Measurements from ENCODE around the gene KBTBD4. TPM values are rescaled to one million over a fixed set of nuclear protein-coding genes. Genes with fewer than 3 reads are reported as not detected.
A peak's percentile ranks its signal among the peaks of the same experiment; 100 is the strongest.

Gene KBTBD4
- total and polyA plus RNA-seq, 11 donors, result 5.0 to 23.7 (median 15.0) TPM

DNA sequence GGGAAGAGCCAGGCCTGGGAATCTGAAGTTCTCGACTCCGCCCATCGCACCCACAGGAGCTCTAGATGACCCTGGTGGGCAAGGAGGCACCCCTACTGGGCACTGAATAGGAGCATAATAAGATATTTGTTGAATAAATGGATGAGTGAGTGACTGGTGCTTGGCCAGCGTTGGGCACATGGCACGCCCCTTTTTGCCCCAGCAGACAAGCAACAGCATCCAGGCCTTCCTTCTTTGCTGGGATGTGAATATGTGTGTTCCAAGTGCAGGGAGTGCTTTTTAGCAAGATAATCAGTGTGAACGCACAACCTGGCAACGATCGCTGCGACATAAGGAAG lies 25.4 kb downstream of the KBTBD4 start:
- DNase-seq, result no peak
- H3K36me3 ChIP-seq, result peaks cover 0 to 9% (median 0%) of the 10 kb centered on the region in 9 donors
- TF ChIP-seq POLR2A (IDR thresholded peaks at IDR 0.05), result peak in 1 of 2 donors; percentile 5
- TF ChIP-seq, protein P1, sequence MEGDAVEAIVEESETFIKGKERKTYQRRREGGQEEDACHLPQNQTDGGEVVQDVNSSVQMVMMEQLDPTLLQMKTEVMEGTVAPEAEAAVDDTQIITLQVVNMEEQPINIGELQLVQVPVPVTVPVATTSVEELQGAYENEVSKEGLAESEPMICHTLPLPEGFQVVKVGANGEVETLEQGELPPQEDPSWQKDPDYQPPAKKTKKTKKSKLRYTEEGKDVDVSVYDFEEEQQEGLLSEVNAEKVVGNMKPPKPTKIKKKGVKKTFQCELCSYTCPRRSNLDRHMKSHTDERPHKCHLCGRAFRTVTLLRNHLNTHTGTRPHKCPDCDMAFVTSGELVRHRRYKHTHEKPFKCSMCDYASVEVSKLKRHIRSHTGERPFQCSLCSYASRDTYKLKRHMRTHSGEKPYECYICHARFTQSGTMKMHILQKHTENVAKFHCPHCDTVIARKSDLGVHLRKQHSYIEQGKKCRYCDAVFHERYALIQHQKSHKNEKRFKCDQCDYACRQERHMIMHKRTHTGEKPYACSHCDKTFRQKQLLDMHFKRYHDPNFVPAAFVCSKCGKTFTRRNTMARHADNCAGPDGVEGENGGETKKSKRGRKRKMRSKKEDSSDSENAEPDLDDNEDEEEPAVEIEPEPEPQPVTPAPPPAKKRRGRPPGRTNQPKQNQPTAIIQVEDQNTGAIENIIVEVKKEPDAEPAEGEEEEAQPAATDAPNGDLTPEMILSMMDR (IDR thresholded peaks at IDR 0.05), result peak in 5 of 12 donors; percentile 9 to 44 (median 31)
- WGBS, 4 donors, result 9 to 14% (median 13%) methylated on average over 8 to 9 of the region's 9 CpGs
- intact Hi-C loops (cut with DNase I), result loop anchor here in 6 of 10 donors (2.0 to 10.0 kb wide), 9 partner anchors 25 to 127 kb away; partner anchors contain the start of genes KBTBD4 (in 1 of the 6), NDUFS3 (in 1 of the 6) and PSMC3 (in 1 of the 6)
- ATAC-seq, result no peak
- no peaks in the 10 kb centered on the region for H3K27me3 ChIP-seq
- peak overlapping the region; percentile 68 to 100 (median 90) for H3K4me3 ChIP-seq
- peak overlapping the region in 11 of 12 donors; percentile 84 to 96 (median 91) for H3K27ac ChIP-seq
- H3K9me3 ChIP-seq, result no peaks in the 10 kb centered on the region
- peaks cover 6 to 43% (median 24%) of the 10 kb centered on the region in 12 donors for H3K4me1 ChIP-seq

- Histone ChIP-seq H3K9me3 (no peaks in the 10 kb centered on the region), H3K4me3 (peak within 1 kb of the TSS; percentile 68 to 100 (median 90)), H3K27me3 (no peaks in the 10 kb centered on the region), H3K27ac (peak within 1 kb of the TSS; percentile 81 to 96 (median 91)), H3K36me3 (peaks cover 0 to 9% (median 0%) of the 10 kb centered on the region in 9 donors), H3K4me1 (peaks cover 6 to 49% (median 26%) of the 10 kb centered on the region in 12 donors)
- intact Hi-C loops (cut with DNase I), result loop anchor here in 6 of 10 donors (2.0 to 10.0 kb wide), 9 partner anchors 26 to 126 kb away; partner anchors contain the start of genes KBTBD4 (in 1 of the 6), NDUFS3 (in 1 of the 6) and PSMC3 (in 1 of the 6)
- peak; percentile 94 to 99 (median 98) for ATAC-seq
- peak; percentile 93 to 96 (median 94) for DNase-seq
- TF ChIP-seq, protein P1 (IDR thresholded peaks at IDR 0.05), result peak; percentile 81 to 98 (median 97)
- TF ChIP-seq POLR2A (IDR thresholded peaks at IDR 0.05), result peak in 1 of 2 donors; percentile 54
- WGBS, 4 donors, result 0 to 1% (median 1%) methylated on average over 43 to 89 of the region's 89 CpGs
Observed at GRCh38 chr11:47552566-47553405, 26.0 kb downstream of the KBTBD4 start, which contains the start of gene CELF1. Gene CELF1, minus strand, starts transcription at chr11:47553132. Its CDS starts 53,609 bp downstream, at chr11:47499523.

DNA sequence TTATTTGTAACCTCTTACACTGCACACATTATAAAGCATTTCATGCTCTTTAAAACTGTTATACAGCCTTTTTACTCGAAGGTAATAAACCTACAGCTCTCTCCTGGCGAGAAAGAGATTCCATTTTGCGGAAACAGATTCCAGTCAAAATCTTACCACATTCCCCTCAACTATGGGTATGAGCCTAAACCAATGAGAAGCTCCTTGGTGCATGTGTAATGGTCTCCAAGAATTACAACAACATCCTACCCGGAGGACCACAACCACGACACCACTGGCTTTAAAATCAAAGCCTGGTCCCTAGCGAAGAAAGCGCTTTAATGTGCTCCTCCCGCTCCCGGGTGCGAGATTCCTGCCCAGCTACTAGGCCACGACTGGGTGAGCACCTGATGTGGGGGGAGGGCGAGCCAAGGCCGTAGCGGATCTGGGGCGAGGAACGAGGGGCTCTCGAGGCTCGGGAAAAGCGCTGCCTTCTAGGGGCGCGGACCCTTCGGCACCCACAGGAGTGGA lies 26.7 kb downstream of the KBTBD4 start:
- TF ChIP-seq POLR2A (IDR thresholded peaks at IDR 0.05), result no peak
- TF ChIP-seq, protein P1 (IDR thresholded peaks at IDR 0.05), result no peak
- Histone ChIP-seq H3K27ac (peak overlapping the region; percentile 81 to 96 (median 91)), H3K4me1 (peaks cover 6 to 56% (median 29%) of the 10 kb centered on the region in 12 donors), H3K27me3 (no peaks in the 10 kb centered on the region), H3K36me3 (peaks cover 0 to 9% (median 0%) of the 10 kb centered on the region in 9 donors), H3K9me3 (no peaks in the 10 kb centered on the region), H3K4me3 (peak overlapping the region; percentile 68 to 100 (median 90))
- 3 to 5% (median 4%) methylated on average over 14 to 22 of the region's 22 CpGs for WGBS, 4 donors
- ATAC-seq (peak in 3 of 4 donors; percentile 8 to 20 (median 11)), DNase-seq (peak in 1 of 5 donors; percentile 19)
- intact Hi-C loops (cut with DNase I), result loop anchor here in 6 of 10 donors (2.0 to 10.0 kb wide), 9 partner anchors 27 to 125 kb away; partner anchors contain the start of genes KBTBD4 (in 1 of the 6), NDUFS3 (in 1 of the 6) and PSMC3 (in 1 of the 6)

All from heart left ventricle (tissue), 16 donors.